SK-N-SH (cell line): ENCODE measurements around the gene PSTPIP1. TPM values are rescaled to one million over a fixed set of nuclear protein-coding genes. Genes with fewer than 3 reads are reported as not detected.

ENCODE experiments used
- CTCF ChIA-PET: fragments of 300-600, 350-600 bp; formaldehyde crosslinking; extraction: SDS; loops from one replicate; lab custom pipeline; 2021; lab: Yijun Ruan, JAX
- POLR2A ChIA-PET: fragments of 350-600 bp; sonication (Branson Sonifier 250); formaldehyde crosslinking; extraction: SDS; loops from one replicate; lab custom pipeline; 2020; ENCODE audit warnings: antibody characterized with exemption, inconsistent platforms; lab: Yijun Ruan, JAX
- DNase-seq: peaks from one replicate; pipeline ENCODE4 v3.0.0; 2012
- H2AFZ ChIP-seq: fragments of 200-600 bp; sonication (generic); 2 replicates; pipeline ENCODE4 v1.8.1; 2016; ENCODE audit warnings: antibody characterized with exemption, mild to moderate bottlenecking, low read depth
- H3F3A ChIP-seq: fragments of 200-600 bp; sonication (generic); replicated peaks from 2 replicates; pipeline ENCODE3; 2016; ENCODE audit warnings: antibody characterized with exemption, mild to moderate bottlenecking; ENCODE audit not compliant: insufficient read depth
- H3K27ac ChIP-seq, 2 experiments: fragments of 200-500 bp in 1 of 2; fragments of 200-600 bp in 1 of 2; sonication (Bioruptor generic) in 1 of 2; sonication (generic), shearing (Covaris generic) in 1 of 2; 2 replicates each; pipeline versions ENCODE4 v1.5.1 to v1.6.1; 2014 to 2016; ENCODE audit warnings: low read depth in 2 of 2, inconsistent platforms in 1 of 2, low read length in 1 of 2, mild to moderate bottlenecking in 1 of 2, mixed read lengths in 1 of 2
- H3K27me3 ChIP-seq: fragments of 200-600 bp; sonication (generic), shearing (Covaris generic); 2 replicates; pipeline ENCODE4 v1.6.1; 2016; ENCODE audit warnings: mixed run types; ENCODE audit not compliant: insufficient read depth
- H3K36me3 ChIP-seq, 2 experiments: fragments of 200-500 bp in 1 of 2; fragments of 200-600 bp in 1 of 2; sonication (Bioruptor generic) in 1 of 2; sonication (generic) in 1 of 2; replicated peaks in 1 of 2; 2 replicates each; pipeline versions ENCODE3 to v1.5.1; 2014 to 2016; ENCODE audit warnings: low read length in 1 of 2, mild to moderate bottlenecking in 1 of 2; ENCODE audit not compliant: insufficient read depth in 2 of 2, control insufficient read depth in 1 of 2
- H3K4me1 ChIP-seq, 2 experiments: fragments of 200-500 bp in 1 of 2; fragments of 200-600 bp in 1 of 2; sonication (Bioruptor generic) in 1 of 2; sonication (generic), shearing (Covaris generic) in 1 of 2; 2 replicates each; pipeline versions ENCODE4 v1.5.1 to v1.6.1; 2014 to 2016; ENCODE audit warnings: low read depth in 1 of 2, low read length in 1 of 2, mixed run types in 1 of 2; ENCODE audit not compliant: insufficient read depth in 2 of 2, control insufficient read depth in 1 of 2
- H3K4me2 ChIP-seq: fragments of 200-600 bp; sonication (generic), shearing (Covaris generic); 2 replicates; pipeline ENCODE4 v1.6.1; 2017; ENCODE audit warnings: mixed run types
- H3K4me3 ChIP-seq, 2 experiments: fragments of 200-500 bp in 1 of 2; fragments of 200-600 bp in 1 of 2; sonication (Bioruptor generic) in 1 of 2; sonication (generic), shearing (Covaris generic) in 1 of 2; 2 replicates each; pipeline versions ENCODE4 v1.5.1 to v1.8.1; 2014 to 2016; ENCODE audit warnings: low read depth in 2 of 2, inconsistent platforms in 1 of 2, low read length in 1 of 2, mild to moderate bottlenecking in 1 of 2, mixed read lengths in 1 of 2, moderate library complexity in 1 of 2
- H3K79me2 ChIP-seq: fragments of 200-600 bp; sonication (generic); 2 replicates; pipeline ENCODE4 v1.8.1; 2017; ENCODE audit warnings: mild to moderate bottlenecking; ENCODE audit not compliant: insufficient read depth
- H3K9ac ChIP-seq: fragments of 200-600 bp; sonication (generic); 2 replicates; pipeline ENCODE4 v1.6.1; 2017; ENCODE audit warnings: mixed run types
- H3K9me2 ChIP-seq: fragments of 200-600 bp; sonication (generic); 2 replicates; pipeline ENCODE4 v1.6.1; 2017; ENCODE audit warnings: mixed run types
- H3K9me3 ChIP-seq: fragments of 200-600 bp; sonication (generic); 2 replicates; pipeline ENCODE4 v1.6.1; 2017; ENCODE audit warnings: mixed run types, mild to moderate bottlenecking, moderate library complexity
- H4K20me1 ChIP-seq: fragments of 200-600 bp; sonication (generic); 2 replicates; pipeline ENCODE4 v1.6.1; 2017; ENCODE audit warnings: mild to moderate bottlenecking, mixed run types; ENCODE audit not compliant: insufficient read depth
- EZH2phosphoT487 ChIP-seq: fragments of 200-600 bp; sonication (generic); IDR thresholded peaks from 2 replicates; pipeline ENCODE4 v1.6.1; 2017; ENCODE audit warnings: low read depth, mixed run types, mild to moderate bottlenecking, antibody characterized with exemption, moderate library complexity, borderline replicate concordance
- FOXJ3 ChIP-seq: sonication (generic); formaldehyde crosslinking; IDR thresholded peaks from 2 replicates; pipeline ENCODE4 v1.5.1; 2020; ENCODE audit warnings: mild to moderate bottlenecking, missing genetic modification reagents
- GABPA ChIP-seq: IDR thresholded peaks from 2 replicates; pipeline ENCODE4 v1.4.0; 2012; ENCODE audit warnings: low read depth, mild to moderate bottlenecking
- MEF2A ChIP-seq: IDR thresholded peaks from 2 replicates; pipeline ENCODE4 v1.4.0; 2012; ENCODE audit warnings: low read depth, borderline replicate concordance
- MXI1 ChIP-seq: IDR thresholded peaks from 2 replicates; pipeline ENCODE4 v1.6.1; 2012; ENCODE audit warnings: mild to moderate bottlenecking, low read depth, low read length, improper control_type of control experiment
- NFIC ChIP-seq: IDR thresholded peaks from 2 replicates; pipeline ENCODE4 v1.4.0; 2012; ENCODE audit warnings: borderline replicate concordance
- RAD21 ChIP-seq: IDR thresholded peaks from 2 replicates; pipeline ENCODE4 v1.6.1; 2012; ENCODE audit warnings: mild to moderate bottlenecking, low read length
- RCOR1 ChIP-seq: fragments of 150-350 bp; IDR thresholded peaks from 2 replicates; pipeline ENCODE4 v1.6.1; 2017; ENCODE audit warnings: antibody characterized with exemption, low read length
- RFX5 ChIP-seq: IDR thresholded peaks from 2 replicates; pipeline ENCODE4 v1.6.1; 2012; ENCODE audit warnings: mild to moderate bottlenecking, improper control_type of control experiment, low read length
- RXRA ChIP-seq: IDR thresholded peaks from 2 replicates; pipeline ENCODE4 v1.4.0; 2012; ENCODE audit warnings: low read depth, mild to moderate bottlenecking, borderline replicate concordance
- TAF1 ChIP-seq: IDR thresholded peaks from 2 replicates; pipeline ENCODE4 v1.6.1; 2012; ENCODE audit warnings: low read depth, mild to moderate bottlenecking, low read length, moderate library complexity, borderline replicate concordance
- TCF12 ChIP-seq: IDR thresholded peaks from 2 replicates; pipeline ENCODE4 v1.4.0; 2012
- TEAD4 ChIP-seq: IDR thresholded peaks from 2 replicates; pipeline ENCODE4 v1.4.0; 2012; ENCODE audit warnings: mild to moderate bottlenecking, borderline replicate concordance; ENCODE audit not compliant: insufficient read depth
- WGBS: methylation state at CpG from one replicate; pipeline ENCODE4 v1.1.6; 2017; ENCODE audit warnings: low lambda C conversion rate; 5-methylcytosine and 5-hydroxymethylcytosine counted together
- polyA plus RNA-seq, 3 experiments: library from polyadenylated mRNA; depleted of rRNA; stranded (reverse); fragments of >200 nt; gene quantifications; 2 replicates each; pipeline ENCODE4 v1.2.3, GENCODE V29; 2012
- TF ChIP-seq, protein P1 (sequence below): fragments of 200-600 bp; sonication (generic); IDR thresholded peaks from 2 replicates; pipeline ENCODE4 v1.6.1; 2017; ENCODE audit warnings: antibody characterized with exemption, mild to moderate bottlenecking, moderate library complexity
- TF ChIP-seq, protein P2 (sequence below): IDR thresholded peaks from 2 replicates; pipeline ENCODE4 v1.4.0; 2012; ENCODE audit warnings: low read depth, borderline replicate concordance
- TF ChIP-seq, protein P3 (sequence below): fragments of 150-350 bp; IDR thresholded peaks from 2 replicates; pipeline ENCODE4 v1.6.1; 2016; ENCODE audit warnings: mild to moderate bottlenecking, low read depth, low read length
- TF ChIP-seq, protein P4 (sequence below): fragments of 150-350 bp; IDR thresholded peaks from 2 replicates; pipeline ENCODE4 v1.6.1; 2017; ENCODE audit warnings: antibody characterized with exemption, low read length, low read depth, borderline replicate concordance

Gene PSTPIP1
- polyA plus RNA-seq, 1 of the 3 experiments (the other 2 are of a cell fraction): 0.69 TPM

DNA sequence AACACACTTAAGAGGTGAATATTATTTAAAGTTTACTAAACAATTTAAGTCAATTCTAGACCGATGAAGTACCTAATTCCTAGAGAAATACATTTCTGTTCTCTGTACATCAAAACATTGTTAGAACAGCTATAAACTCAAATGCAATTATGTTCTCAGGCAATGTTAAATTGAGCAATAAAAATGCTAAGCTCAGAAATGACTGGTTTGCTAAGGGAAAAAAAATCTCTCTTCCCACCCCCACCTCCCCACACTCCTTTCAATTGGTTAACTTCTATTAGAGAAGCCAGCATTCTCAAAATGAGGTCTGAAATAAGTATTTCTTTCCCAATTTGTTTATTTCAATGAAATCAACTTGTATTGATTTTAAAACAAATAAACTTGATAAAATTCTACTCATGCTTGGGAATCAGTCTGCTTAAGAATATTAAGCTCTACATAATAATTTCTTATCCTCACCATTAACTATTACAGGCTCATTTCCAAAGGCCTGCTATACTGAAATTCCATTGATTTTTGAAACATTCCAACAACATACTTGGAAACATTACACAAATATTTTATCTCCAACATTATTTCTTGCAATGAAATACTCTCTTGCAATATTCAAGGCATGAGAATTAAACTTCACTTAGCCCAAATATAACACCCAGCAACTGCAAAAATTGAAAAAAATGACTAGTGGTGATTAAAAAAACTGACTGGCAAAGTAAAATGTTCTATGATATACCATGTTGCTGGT, 53.4 kb downstream of the PSTPIP1 start:
- no peaks in the 10 kb centered on the region for H3K9me3 ChIP-seq
- H3K4me2 ChIP-seq: no peak overlapping the region
- ChIA-PET POLR2A (no interaction called here), CTCF (interaction anchor here (1.0 to 4.1 kb wide), 2 partner anchors 9 to 13 kb away, joined by 3 to 14 read pairs; no protein-coding TSS in a partner anchor)
- no peak for TF ChIP-seq FOXJ3 (CRISPR knock-in tag)
- no peak for TF ChIP-seq NFIC
- no peak for TF ChIP-seq RCOR1
- no peak for TF ChIP-seq EZH2phosphoT487
- H4K20me1 ChIP-seq: no peaks in the 10 kb centered on the region
- H3K27ac ChIP-seq: no peak overlapping the region
- H3K27me3 ChIP-seq: no peaks in the 10 kb centered on the region
- H3K4me3 ChIP-seq: no peak overlapping the region
- H2AFZ ChIP-seq: no peak overlapping the region
- 97% methylated on average over 1 of the region's 1 CpG for WGBS
- H3F3A ChIP-seq: peaks cover 3% of the 10 kb centered on the region
- H3K4me1 ChIP-seq: peaks cover 0 to 7% of the 10 kb centered on the region in 2 experiments; a peak in 3 of 4 replicates
- no peak overlapping the region; the same call in 1 of the 2 replicates for H3K9ac ChIP-seq
- peaks cover 9% of the 10 kb centered on the region; the same call in 1 of the 2 replicates for H3K79me2 ChIP-seq
- peaks cover 54 to 77% of the 10 kb centered on the region in 2 experiments for H3K36me3 ChIP-seq
- no peak for DNase-seq
- H3K9me2 ChIP-seq: no peaks in the 10 kb centered on the region

DNA sequence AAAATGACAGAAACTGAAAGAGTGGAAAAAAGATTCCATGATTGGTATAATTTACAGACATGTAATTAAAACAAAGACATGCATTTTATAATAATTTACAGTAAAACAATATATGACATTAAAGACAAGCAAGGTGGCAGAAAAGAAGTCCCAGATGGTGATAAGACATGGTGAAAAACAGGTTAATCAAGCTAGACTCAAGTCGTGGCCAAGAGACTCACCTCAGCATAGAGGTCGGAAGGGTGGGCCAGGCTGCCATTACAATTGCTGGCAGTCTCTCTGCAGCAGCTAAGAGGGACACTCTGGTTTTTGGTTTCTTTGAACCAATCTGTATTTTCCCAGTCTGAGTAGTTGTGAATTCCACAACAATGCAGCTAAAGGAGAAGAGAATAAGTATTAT, 57.6 kb downstream of the PSTPIP1 start:
- H3K27me3 ChIP-seq: no peaks in the 10 kb centered on the region
- ChIA-PET POLR2A (interaction anchor here (1.2 kb wide), 1 partner anchor 19 kb away, joined by 4 read pairs; the partner anchor contains the start of gene TSPAN3), CTCF (interaction anchor here (1.0 to 1.1 kb wide), 2 partner anchors 8 to 28 kb away, joined by 5 read pairs; no protein-coding TSS in a partner anchor)
- peaks cover 51% of the 10 kb centered on the region for H3K79me2 ChIP-seq
- H3K9me2 ChIP-seq: no peaks in the 10 kb centered on the region
- H3K9ac ChIP-seq: no peak overlapping the region
- H3K4me1 ChIP-seq: peaks cover 4 to 7% of the 10 kb centered on the region in 2 experiments; a peak in 3 of 4 replicates
- WGBS: 96% methylated on average over 2 of the region's 2 CpGs
- no peak for DNase-seq
- H2AFZ ChIP-seq: no peak overlapping the region
- peaks cover 43 to 58% of the 10 kb centered on the region in 2 experiments for H3K36me3 ChIP-seq
- no peak overlapping the region for H3K4me3 ChIP-seq
- no peak overlapping the region for H3K4me2 ChIP-seq
- TF ChIP-seq, protein P1, sequence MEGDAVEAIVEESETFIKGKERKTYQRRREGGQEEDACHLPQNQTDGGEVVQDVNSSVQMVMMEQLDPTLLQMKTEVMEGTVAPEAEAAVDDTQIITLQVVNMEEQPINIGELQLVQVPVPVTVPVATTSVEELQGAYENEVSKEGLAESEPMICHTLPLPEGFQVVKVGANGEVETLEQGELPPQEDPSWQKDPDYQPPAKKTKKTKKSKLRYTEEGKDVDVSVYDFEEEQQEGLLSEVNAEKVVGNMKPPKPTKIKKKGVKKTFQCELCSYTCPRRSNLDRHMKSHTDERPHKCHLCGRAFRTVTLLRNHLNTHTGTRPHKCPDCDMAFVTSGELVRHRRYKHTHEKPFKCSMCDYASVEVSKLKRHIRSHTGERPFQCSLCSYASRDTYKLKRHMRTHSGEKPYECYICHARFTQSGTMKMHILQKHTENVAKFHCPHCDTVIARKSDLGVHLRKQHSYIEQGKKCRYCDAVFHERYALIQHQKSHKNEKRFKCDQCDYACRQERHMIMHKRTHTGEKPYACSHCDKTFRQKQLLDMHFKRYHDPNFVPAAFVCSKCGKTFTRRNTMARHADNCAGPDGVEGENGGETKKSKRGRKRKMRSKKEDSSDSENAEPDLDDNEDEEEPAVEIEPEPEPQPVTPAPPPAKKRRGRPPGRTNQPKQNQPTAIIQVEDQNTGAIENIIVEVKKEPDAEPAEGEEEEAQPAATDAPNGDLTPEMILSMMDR: no peak
- TF ChIP-seq, protein P2, sequence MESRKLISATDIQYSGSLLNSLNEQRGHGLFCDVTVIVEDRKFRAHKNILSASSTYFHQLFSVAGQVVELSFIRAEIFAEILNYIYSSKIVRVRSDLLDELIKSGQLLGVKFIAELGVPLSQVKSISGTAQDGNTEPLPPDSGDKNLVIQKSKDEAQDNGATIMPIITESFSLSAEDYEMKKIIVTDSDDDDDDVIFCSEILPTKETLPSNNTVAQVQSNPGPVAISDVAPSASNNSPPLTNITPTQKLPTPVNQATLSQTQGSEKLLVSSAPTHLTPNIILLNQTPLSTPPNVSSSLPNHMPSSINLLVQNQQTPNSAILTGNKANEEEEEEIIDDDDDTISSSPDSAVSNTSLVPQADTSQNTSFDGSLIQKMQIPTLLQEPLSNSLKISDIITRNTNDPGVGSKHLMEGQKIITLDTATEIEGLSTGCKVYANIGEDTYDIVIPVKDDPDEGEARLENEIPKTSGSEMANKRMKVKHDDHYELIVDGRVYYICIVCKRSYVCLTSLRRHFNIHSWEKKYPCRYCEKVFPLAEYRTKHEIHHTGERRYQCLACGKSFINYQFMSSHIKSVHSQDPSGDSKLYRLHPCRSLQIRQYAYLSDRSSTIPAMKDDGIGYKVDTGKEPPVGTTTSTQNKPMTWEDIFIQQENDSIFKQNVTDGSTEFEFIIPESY: no peak
- TF ChIP-seq, protein P3, sequence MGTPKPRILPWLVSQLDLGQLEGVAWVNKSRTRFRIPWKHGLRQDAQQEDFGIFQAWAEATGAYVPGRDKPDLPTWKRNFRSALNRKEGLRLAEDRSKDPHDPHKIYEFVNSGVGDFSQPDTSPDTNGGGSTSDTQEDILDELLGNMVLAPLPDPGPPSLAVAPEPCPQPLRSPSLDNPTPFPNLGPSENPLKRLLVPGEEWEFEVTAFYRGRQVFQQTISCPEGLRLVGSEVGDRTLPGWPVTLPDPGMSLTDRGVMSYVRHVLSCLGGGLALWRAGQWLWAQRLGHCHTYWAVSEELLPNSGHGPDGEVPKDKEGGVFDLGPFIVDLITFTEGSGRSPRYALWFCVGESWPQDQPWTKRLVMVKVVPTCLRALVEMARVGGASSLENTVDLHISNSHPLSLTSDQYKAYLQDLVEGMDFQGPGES: no peak
- TF ChIP-seq MEF2A: no peak
- TF ChIP-seq RXRA: no peak
- TF ChIP-seq RFX5: no peak
- TF ChIP-seq, protein P4, sequence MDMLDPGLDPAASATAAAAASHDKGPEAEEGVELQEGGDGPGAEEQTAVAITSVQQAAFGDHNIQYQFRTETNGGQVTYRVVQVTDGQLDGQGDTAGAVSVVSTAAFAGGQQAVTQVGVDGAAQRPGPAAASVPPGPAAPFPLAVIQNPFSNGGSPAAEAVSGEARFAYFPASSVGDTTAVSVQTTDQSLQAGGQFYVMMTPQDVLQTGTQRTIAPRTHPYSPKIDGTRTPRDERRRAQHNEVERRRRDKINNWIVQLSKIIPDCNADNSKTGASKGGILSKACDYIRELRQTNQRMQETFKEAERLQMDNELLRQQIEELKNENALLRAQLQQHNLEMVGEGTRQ: no peak
- TF ChIP-seq TEAD4: no peak
- TF ChIP-seq EZH2phosphoT487: no peak
- TF ChIP-seq GABPA: no peak
- no peak for TF ChIP-seq RCOR1
- TF ChIP-seq RAD21: no peak
- TF ChIP-seq TCF12: no peak
- TF ChIP-seq MXI1: no peak
- TF ChIP-seq TAF1: no peak
- H3K27ac ChIP-seq: no peak overlapping the region
- H4K20me1 ChIP-seq: peaks cover 16% of the 10 kb centered on the region
- peaks cover 3% of the 10 kb centered on the region for H3F3A ChIP-seq
- no peaks in the 10 kb centered on the region for H3K9me3 ChIP-seq
